Uterus (tissue), 4 donors: ENCODE results near the gene HSFX3. TPM values are rescaled to one million over a fixed set of nuclear protein-coding genes. Genes with fewer than 3 reads are reported as not detected.
"Not testable (repeated sequence)": the region's sequence is repeated elsewhere in the genome, so short reads cannot be mapped to it uniquely, and the experiment has no call there.

ENCODE experiments used
- DNase-seq, 2 donors: peaks; one replicate each; pipeline ENCODE4 v3.0.0-alpha.2; 2019 to 2020
- H3K27ac ChIP-seq, 2 donors: fragments of 200-600 bp; sonication (generic); 1 replicate in 1 of 2; 2 replicates in 1 of 2; pipeline ENCODE4 v1.5.1; 2016 to 2018
- H3K27me3 ChIP-seq, 2 donors: fragments of 200-600 bp; sonication (generic); one replicate each; pipeline ENCODE4 v1.5.1; 2018 to 2019; ENCODE audit warnings: control low read depth in 1 of 2
- H3K36me3 ChIP-seq, 2 donors: fragments of 200-600 bp; sonication (generic); one replicate each; pipeline ENCODE4 v1.5.1; 2019; ENCODE audit warnings: control low read depth in 1 of 2
- H3K4me1 ChIP-seq, 2 donors: fragments of 200-600 bp; sonication (generic); one replicate each; pipeline ENCODE4 v1.5.1; 2018 to 2019; ENCODE audit warnings: control low read depth in 1 of 2
- H3K4me3 ChIP-seq, 2 donors: fragments of 200-600 bp; sonication (generic); 1 replicate in 1 of 2; 2 replicates in 1 of 2; pipeline ENCODE4 v1.5.1; 2018 to 2019; ENCODE audit warnings: mild to moderate bottlenecking in 1 of 2
- H3K9me3 ChIP-seq, 2 donors: fragments of 200-600 bp; sonication (generic); one replicate each; pipeline ENCODE4 v1.5.1; 2019; ENCODE audit warnings: control low read depth in 1 of 2
- CTCF ChIP-seq, 4 experiments: fragments of 200-600 bp in 2 of 4; fragments of 450-650 bp in 2 of 4; sonication (generic) in 2 of 4; IDR thresholded peaks; one replicate each; pipeline ENCODE4 v1.5.1; 2016 to 2019; ENCODE audit warnings: antibody characterized with exemption in 4 of 4, mild to moderate bottlenecking in 2 of 4, moderate library complexity in 1 of 4
- POLR2A ChIP-seq, 2 donors: fragments of 450-650 bp; IDR thresholded peaks; one replicate each; pipeline ENCODE4 v1.6.1; 2016; ENCODE audit warnings: antibody characterized with exemption in 2 of 2, mild to moderate bottlenecking in 1 of 2, moderate library complexity in 1 of 2
- intact Hi-C: fragments of 100-400 bp; cut with DNase I; formaldehyde crosslinking; loops from one replicate; pipeline ENCODE4 v1.15.1; 2023; ENCODE audit warnings: low total_unique reads
- total RNA-seq, 4 donors: library from RNA; depleted of rRNA in 3 of 4; stranded (reverse); fragments of >200 nt in 3 of 4; gene quantifications; one replicate each; pipeline versions ENCODE4 v1.1.0 to v1.2.4, GENCODE V29; 2014 to 2023
- donor health status: DM: yes; HTN: yes; CAD: no.

The HSFX3 gene
- total RNA-seq, 4 donors from 2014 or later: not detected

- Histone ChIP-seq H3K36me3 (no peaks in the 10 kb centered on the region), H3K27ac (peak overlapping the region; percentile 87 to 91), H3K4me3 (peak overlapping the region; percentile 47 to 55), H3K4me1 (no peaks in the 10 kb centered on the region), H3K27me3 (no peaks in the 10 kb centered on the region), H3K9me3 (no peaks in the 10 kb centered on the region)
- intact Hi-C loops: no loop called here
- TF ChIP-seq POLR2A (IDR thresholded peaks at IDR 0.05): no peak
- no peak for TF ChIP-seq CTCF (IDR thresholded peaks at IDR 0.05)
- DNase-seq: no peak
Observed at GRCh38 chrX:149541521-149542047, 8.1 kb downstream of the HSFX3 start.

- TF ChIP-seq CTCF (IDR thresholded peaks at IDR 0.05): no peak
- no peak for TF ChIP-seq POLR2A (IDR thresholded peaks at IDR 0.05)
- Histone ChIP-seq H3K4me1 (no peaks in the 10 kb centered on the region), H3K36me3 (no peaks in the 10 kb centered on the region), H3K27ac (peak within 1 kb of the TSS; percentile 87 to 91), H3K27me3 (no peaks in the 10 kb centered on the region), H3K4me3 (peak within 1 kb of the TSS; percentile 47 to 55), H3K9me3 (no peaks in the 10 kb centered on the region)
- intact Hi-C loops: no loop called here
- no peak for DNase-seq
Observed at GRCh38 chrX:149540621-149541520, 8.9 kb downstream of the HSFX3 start, which contains the start of gene EOLA1. TSS of gene EOLA1 (plus strand) at chrX:149541012. CDS start at chrX:149545631, 4,619 bp downstream.

GRCh38 chrX:149540131-149540620 lies 9.5 kb downstream of the HSFX3 start:
- H3K9me3 ChIP-seq: no peaks in the 10 kb centered on the region
- peak overlapping the region; percentile 47 to 55 for H3K4me3 ChIP-seq
- TF ChIP-seq POLR2A (IDR thresholded peaks at IDR 0.05): no peak
- TF ChIP-seq CTCF (IDR thresholded peaks at IDR 0.05): no peak
- intact Hi-C loops: no loop called here
- no peaks in the 10 kb centered on the region for H3K36me3 ChIP-seq
- no peaks in the 10 kb centered on the region for H3K27me3 ChIP-seq
- H3K27ac ChIP-seq: peak overlapping the region; percentile 87 to 91
- peak; percentile 88 to 97 for DNase-seq
- no peaks in the 10 kb centered on the region for H3K4me1 ChIP-seq

- TF ChIP-seq POLR2A (IDR thresholded peaks at IDR 0.05) (peak in 1 of 2 donors; percentile 6), CTCF (IDR thresholded peaks at IDR 0.05) (no peak)
- peak overlapping the region; percentile 41 to 42 for H3K4me3 ChIP-seq
- intact Hi-C loops: no loop called here
- H3K36me3 ChIP-seq: no peaks in the 10 kb centered on the region
- H3K27me3 ChIP-seq: no peaks in the 10 kb centered on the region
- H3K27ac ChIP-seq: peak overlapping the region; percentile 77 to 79
- no peaks in the 10 kb centered on the region for H3K9me3 ChIP-seq
- DNase-seq: peak; percentile 89 to 92
- no peaks in the 10 kb centered on the region for H3K4me1 ChIP-seq
Observed at GRCh38 chrX:149539283-149540130, 10.2 kb downstream of the HSFX3 start.

GRCh38 chrX:149537474-149537873 lies 12.2 kb downstream of the HSFX3 start:
- H3K9me3 ChIP-seq, H3K27me3 ChIP-seq, H3K36me3 ChIP-seq, H3K4me1 ChIP-seq, DNase-seq, intact Hi-C loops, H3K4me3 ChIP-seq, H3K27ac ChIP-seq: not testable (repeated sequence)

GRCh38 chrX:149534926-149535602 lies 14.7 kb downstream of the HSFX3 start:
- H3K36me3 ChIP-seq, H3K9me3 ChIP-seq, H3K27ac ChIP-seq, DNase-seq, intact Hi-C loops, H3K4me3 ChIP-seq, H3K27me3 ChIP-seq, H3K4me1 ChIP-seq: not testable (repeated sequence)

GRCh38 chrX:149533999-149534398 lies 15.7 kb downstream of the HSFX3 start:
- H3K27ac ChIP-seq, H3K4me3 ChIP-seq, H3K9me3 ChIP-seq, H3K4me1 ChIP-seq, H3K27me3 ChIP-seq, intact Hi-C loops, DNase-seq, H3K36me3 ChIP-seq: not testable (repeated sequence)

GRCh38 chrX:149532868-149533267 lies 16.9 kb downstream of the HSFX3 start:
- H3K4me3 ChIP-seq, intact Hi-C loops, H3K27ac ChIP-seq, H3K27me3 ChIP-seq, DNase-seq, H3K36me3 ChIP-seq, H3K9me3 ChIP-seq, H3K4me1 ChIP-seq: not testable (repeated sequence)
